MM.1S (cell line): Measurements from ENCODE around the gene ORMDL3.
"Not testable (repeated sequence)": the region's sequence is repeated elsewhere in the genome, so short reads cannot be mapped to it uniquely, and the experiment has no call there.

Source experiments
- EZH2 ChIP-seq: fragments of 300-600 bp; sonication (generic); optimal IDR thresholded peaks from 2 replicates; pipeline ENCODE3; 2017; ENCODE audit warnings: low read depth, mild to moderate bottlenecking, antibody characterized with exemption, low read length, mixed read lengths
- EZH2phosphoT487 ChIP-seq: fragments of 300-600 bp; sonication (generic); IDR thresholded peaks from 2 replicates; pipeline ENCODE4 v1.6.1; 2018; ENCODE audit warnings: antibody characterized with exemption, low read length

DNA sequence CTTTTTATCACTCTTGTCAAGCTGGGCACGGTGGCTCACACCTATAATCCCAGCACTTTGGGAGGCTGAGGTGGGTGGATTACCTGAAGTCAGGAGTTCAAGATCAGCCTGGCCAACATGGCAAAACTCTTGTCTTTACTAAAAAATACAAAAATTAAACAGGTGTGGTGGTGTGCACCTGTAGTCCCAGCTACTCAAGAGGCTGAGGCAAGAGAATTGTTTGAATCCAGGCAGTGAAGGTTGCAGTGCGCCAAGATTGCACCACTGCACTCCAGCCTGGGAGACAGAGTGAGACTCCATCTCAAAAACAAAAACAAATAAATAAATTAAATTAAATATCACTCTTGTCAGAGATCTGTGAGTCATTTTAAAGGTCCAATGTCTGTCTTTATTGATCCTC lies 25.4 kb downstream of the ORMDL3 start:
- TF ChIP-seq EZH2, EZH2phosphoT487: not testable (repeated sequence)
